ENCODE measurements around the gene MACROH2A2.
"Not testable (repeated sequence)": the region's sequence is repeated elsewhere in the genome, so short reads cannot be mapped to it uniquely, and the experiment has no call there.

The MACROH2A2 gene

GRCh38 chr10:70106958-70107791, 54.5 kb downstream of the MACROH2A2 start:
- FAIRE-seq, result no peak

DNA sequence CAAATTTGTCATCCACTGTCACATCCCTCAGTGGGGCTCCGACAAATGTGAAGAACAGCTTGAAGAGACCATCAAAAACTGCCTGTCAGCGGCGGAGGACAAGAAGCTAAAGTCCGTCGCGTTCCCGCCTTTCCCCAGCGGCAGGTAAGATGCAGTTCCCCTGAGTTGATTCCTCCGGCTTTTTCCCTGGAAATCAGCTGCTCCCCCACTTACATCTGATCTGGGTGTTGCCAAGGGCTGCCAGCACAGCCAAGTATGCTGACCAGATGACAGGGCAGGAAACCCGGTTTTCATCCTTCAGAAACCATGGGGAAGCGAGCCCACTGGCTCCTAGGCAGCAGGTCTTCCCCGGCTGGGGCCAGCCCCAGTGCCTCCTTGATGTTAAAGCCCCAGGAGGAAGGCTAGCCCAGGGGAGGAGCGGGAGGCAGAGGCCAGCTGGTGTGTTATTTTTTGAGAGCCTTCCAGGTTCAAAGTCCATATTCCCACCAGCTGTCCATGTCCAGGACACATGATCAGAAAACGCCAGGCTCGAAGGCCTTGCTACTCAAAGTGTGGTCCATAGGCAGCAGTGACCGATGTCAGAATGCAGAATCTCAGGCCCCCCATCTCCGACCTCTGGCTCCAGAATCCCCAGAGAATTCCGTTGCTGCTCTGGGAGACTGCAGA, 56.6 kb downstream of the MACROH2A2 start:
- no peak for FAIRE-seq

GRCh38 chr10:70111496-70111895, 58.9 kb downstream of the MACROH2A2 start:
- FAIRE-seq, result no peak

DNA sequence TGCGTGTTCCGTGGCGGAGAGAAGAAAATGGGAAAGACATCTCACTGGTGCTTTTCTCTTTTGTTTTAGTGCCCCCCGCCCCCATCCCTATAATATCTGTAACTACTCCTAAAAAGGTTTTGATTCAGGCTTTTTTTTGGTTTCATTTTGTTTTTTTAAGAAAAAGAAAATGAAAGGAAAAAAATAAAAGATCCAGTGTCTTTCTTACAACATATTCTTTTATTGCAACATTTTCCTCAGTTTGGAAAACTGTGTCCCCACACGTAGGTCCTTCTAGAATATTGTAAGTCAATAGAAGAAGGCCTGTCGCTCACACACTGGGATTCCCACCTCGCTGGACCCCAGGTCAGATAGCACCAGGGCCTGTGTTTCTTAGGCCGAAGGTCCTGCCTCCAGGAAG, 59.4 kb downstream of the MACROH2A2 start:
- FAIRE-seq, result no peak

DNA sequence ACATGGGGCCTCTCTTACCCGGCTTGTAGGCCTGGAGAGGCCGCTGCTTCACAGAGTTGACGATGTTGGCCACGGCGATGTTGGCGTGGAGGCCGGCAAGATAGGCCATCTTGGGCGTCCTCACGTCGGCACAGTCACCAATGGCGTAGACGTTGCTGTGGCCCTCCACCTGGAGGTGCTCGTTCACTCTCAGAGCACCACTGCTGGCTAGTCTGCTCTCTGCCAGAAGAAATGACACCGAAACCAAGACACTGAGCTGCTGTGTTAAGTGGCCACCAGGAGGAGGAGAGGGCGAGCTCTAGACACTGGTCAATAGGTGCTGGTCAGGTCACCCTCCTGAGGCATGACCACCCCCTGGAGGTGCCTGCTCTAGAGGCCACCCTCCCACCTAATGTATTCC, 62.3 kb downstream of the MACROH2A2 start:
- FAIRE-seq, result no peak

- FAIRE-seq, result no peak
Observed at GRCh38 chr10:70115948-70116682, 63.5 kb downstream of the MACROH2A2 start.

GRCh38 chr10:70117646-70118045, 65.0 kb downstream of the MACROH2A2 start:
- FAIRE-seq, result no peak

GRCh38 chr10:70118196-70118595, 65.5 kb downstream of the MACROH2A2 start:
- FAIRE-seq, result no peak

- no peak for FAIRE-seq
Observed at GRCh38 chr10:70119197-70119596, 66.6 kb downstream of the MACROH2A2 start.

GRCh38 chr10:70119623-70120022, 67.0 kb downstream of the MACROH2A2 start:
- FAIRE-seq, result no peak

DNA sequence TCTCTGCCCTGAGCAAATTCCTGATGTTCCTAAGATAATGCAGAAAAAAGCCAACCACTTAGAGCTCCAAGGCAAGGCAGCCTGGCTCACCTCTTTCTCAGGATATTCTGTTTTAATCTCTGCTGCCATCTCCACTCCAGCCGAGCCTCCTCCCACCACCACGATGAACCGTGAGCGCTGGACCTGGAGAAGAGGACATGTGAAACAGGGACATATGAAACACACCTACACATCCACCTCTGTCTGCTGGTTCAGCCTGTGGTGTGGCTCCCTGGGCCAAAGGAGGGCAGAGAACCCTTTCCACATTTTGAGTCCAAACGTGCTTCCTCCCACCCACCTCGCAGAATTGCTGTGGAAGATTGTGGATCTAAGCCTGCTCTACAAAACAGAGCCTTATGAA, 67.8 kb downstream of the MACROH2A2 start:
- FAIRE-seq, result no peak

GRCh38 chr10:70121281-70121949, 68.8 kb downstream of the MACROH2A2 start:
- FAIRE-seq, result no peak

DNA sequence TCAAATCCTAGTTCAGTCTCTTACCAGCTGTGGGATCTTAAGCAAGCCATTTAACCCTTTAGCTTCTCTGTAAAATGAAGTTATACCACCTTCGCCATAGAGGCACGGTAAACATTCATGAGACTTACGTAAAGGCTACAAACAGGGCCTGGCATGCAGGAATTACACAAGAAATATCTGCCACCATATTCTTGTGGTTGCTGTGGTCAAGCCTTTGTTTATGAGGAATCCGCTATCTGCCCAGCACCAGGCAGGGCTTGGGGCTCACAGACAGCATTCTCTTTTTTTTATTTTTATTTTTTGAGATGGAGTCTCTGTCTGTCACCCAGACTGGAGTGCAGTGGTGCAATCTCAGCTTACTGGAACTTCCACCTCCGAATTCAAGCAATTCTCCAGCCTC, 70.1 kb downstream of the MACROH2A2 start:
- FAIRE-seq, result no peak

DNA sequence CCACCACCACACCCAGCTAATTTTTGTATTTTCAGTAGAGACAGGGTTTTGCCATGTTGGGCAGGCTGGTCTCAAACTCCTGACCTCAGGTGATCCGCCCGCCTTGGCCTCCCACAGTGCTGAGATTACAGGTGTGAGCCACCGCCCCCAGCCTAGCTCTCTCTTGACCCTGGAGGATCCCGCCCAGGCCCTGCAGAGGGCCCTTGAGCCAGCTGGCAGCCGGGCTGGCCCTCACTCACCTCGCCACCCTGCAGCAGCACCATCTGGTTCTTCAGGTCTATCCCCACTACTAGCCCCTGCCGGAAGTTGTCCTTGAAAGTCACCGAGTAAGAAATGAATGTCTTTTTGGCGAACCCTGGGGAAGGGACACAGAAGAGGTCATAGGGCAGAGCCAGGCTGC, 70.5 kb downstream of the MACROH2A2 start:
- not testable (repeated sequence) for FAIRE-seq

DNA sequence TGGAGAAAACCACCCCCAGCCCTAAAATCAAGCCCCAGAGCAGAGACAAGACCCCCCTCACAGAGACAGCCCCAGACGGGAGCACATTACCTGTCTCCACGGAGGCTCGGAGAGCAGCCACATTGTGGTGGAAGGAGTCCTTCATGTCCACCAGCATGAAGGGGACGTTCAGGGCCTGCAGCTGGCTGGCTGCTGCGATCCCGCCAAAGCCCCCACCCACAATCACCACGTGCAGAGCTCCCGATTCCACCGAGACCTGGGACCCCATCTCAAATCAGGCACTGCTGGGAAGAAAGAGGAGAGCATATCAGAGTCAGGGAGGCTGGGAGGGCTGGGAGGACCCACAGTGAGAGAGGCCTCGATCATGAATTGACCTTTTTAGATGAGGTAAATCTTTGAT, 71.2 kb downstream of the MACROH2A2 start:
- no peak for FAIRE-seq

DNA sequence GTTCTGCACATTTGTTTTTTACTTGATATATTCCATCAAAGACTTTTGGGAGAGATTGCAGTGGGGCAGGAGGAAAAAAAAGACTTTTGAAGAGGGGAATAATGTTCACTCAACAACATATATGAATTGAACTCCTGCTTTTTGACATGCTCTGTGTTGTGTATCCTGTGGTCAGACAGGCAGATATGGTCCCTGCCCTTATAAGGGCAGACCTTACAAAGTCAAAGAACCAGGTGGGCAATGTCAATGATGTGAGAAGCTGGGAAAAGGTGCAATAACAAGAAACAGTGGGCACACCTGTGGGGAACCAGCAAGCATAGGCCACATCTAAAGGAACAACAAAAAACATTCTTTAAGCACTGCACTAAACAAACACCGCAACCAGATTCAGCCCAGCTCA, 71.8 kb downstream of the MACROH2A2 start:
- FAIRE-seq, result no peak

GRCh38 chr10:70124918-70125317, 72.3 kb downstream of the MACROH2A2 start:
- no peak for FAIRE-seq

GRCh38 chr10:70125918-70126552, 73.4 kb downstream of the MACROH2A2 start:
- no peak for FAIRE-seq

GRCh38 chr10:70126700-70127395, 74.2 kb downstream of the MACROH2A2 start:
- FAIRE-seq, result no peak

- FAIRE-seq, result no peak
Observed at GRCh38 chr10:70130878-70131559, 78.4 kb downstream of the MACROH2A2 start.

GRCh38 chr10:70131560-70131937, 78.9 kb downstream of the MACROH2A2 start:
- FAIRE-seq, result no peak

Measured in colon (tissue), 2 donors.